PFSK-1 (cell line): ENCODE data around the gene GNAS-AS1.

Experiments used
- POLR2AphosphoS5 ChIP-seq: IDR thresholded peaks from 2 replicates; pipeline ENCODE4 v1.6.1; 2012; ENCODE audit warnings: low read depth, mild to moderate bottlenecking, control low read depth, low read length, moderate library complexity
- TAF1 ChIP-seq: IDR thresholded peaks from 2 replicates; pipeline ENCODE4 v1.6.1; 2012; ENCODE audit warnings: low read length, control low read depth, borderline replicate concordance; ENCODE audit not compliant: insufficient read depth
- TF ChIP-seq, protein P1 (sequence below), 2 experiments: IDR thresholded peaks; 2 replicates each; pipeline versions ENCODE4 v1.6.1 to v1.8.0; 2011 to 2012; ENCODE audit warnings: low read depth in 2 of 2, low read length in 2 of 2, control low read depth in 1 of 2, inconsistent platforms in 1 of 2, mild to moderate bottlenecking in 1 of 2, moderate library complexity in 1 of 2; ENCODE audit not compliant: insufficient read depth in 1 of 2

DNA sequence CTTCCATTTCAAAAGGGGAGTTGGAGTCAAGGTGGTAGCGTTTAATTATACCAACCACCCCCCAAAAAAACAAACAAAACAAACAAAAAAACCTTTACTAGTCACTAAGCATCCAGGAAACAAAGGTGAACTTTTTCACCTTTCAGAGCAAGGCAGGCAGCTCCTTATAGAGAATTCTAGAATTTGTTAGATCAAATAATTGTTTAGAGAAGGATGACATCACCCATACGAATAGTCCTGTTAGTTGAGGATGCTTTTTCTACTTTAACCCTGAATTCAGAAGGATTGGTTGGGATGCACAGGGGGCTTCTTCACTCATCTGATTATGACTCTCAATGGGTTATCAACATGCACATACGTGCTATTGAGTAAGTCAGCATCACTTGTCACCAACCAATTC lies 46.1 kb upstream of the GNAS-AS1 start:
- TF ChIP-seq, protein P1, sequence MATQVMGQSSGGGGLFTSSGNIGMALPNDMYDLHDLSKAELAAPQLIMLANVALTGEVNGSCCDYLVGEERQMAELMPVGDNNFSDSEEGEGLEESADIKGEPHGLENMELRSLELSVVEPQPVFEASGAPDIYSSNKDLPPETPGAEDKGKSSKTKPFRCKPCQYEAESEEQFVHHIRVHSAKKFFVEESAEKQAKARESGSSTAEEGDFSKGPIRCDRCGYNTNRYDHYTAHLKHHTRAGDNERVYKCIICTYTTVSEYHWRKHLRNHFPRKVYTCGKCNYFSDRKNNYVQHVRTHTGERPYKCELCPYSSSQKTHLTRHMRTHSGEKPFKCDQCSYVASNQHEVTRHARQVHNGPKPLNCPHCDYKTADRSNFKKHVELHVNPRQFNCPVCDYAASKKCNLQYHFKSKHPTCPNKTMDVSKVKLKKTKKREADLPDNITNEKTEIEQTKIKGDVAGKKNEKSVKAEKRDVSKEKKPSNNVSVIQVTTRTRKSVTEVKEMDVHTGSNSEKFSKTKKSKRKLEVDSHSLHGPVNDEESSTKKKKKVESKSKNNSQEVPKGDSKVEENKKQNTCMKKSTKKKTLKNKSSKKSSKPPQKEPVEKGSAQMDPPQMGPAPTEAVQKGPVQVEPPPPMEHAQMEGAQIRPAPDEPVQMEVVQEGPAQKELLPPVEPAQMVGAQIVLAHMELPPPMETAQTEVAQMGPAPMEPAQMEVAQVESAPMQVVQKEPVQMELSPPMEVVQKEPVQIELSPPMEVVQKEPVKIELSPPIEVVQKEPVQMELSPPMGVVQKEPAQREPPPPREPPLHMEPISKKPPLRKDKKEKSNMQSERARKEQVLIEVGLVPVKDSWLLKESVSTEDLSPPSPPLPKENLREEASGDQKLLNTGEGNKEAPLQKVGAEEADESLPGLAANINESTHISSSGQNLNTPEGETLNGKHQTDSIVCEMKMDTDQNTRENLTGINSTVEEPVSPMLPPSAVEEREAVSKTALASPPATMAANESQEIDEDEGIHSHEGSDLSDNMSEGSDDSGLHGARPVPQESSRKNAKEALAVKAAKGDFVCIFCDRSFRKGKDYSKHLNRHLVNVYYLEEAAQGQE (IDR thresholded peaks at IDR 0.05; ENCODE audit: insufficient read depth in 1 of 2, low read depth in 2 of 2, low read length in 2 of 2), result no peak
- TF ChIP-seq POLR2AphosphoS5 (no peak), TAF1 (no peak)
